ENCODE measurements around the gene SUPT3H.
"Not testable (repeated sequence)": the region's sequence is repeated elsewhere in the genome, so short reads cannot be mapped to it uniquely, and the experiment has no call there.

SUPT3H gene

GRCh38 chr6:45300736-45301135 is 77.0 kb downstream of the SUPT3H start:
- ChIA-PET CTCF (no interaction called here), POLR2A (no interaction called here)
- TF ChIP-seq CTCF (IDR thresholded peaks at IDR 0.05; ENCODE audit: control extremely low read depth, extremely low read depth, low read depth, missing control alignments): no peak
- no peak for DNase-seq (ENCODE audit: extremely low spot score)

- no peak for DNase-seq (ENCODE audit: extremely low spot score)
- ChIA-PET CTCF (no interaction called here), POLR2A (no interaction called here)
- no peak for TF ChIP-seq CTCF (IDR thresholded peaks at IDR 0.05; ENCODE audit: control extremely low read depth, extremely low read depth, low read depth, missing control alignments)
Observed at GRCh38 chr6:45299096-45299581, 78.6 kb downstream of the SUPT3H start.

GRCh38 chr6:45297320-45297719 is 80.4 kb downstream of the SUPT3H start:
- POLR2A ChIA-PET: interaction anchor here (0.5 kb wide), 1 partner anchor 270 kb away, joined by 9 read pairs; no protein-coding TSS in a partner anchor
- TF ChIP-seq CTCF (IDR thresholded peaks at IDR 0.05; ENCODE audit: control extremely low read depth, extremely low read depth, low read depth, missing control alignments): no peak
- no peak for DNase-seq (ENCODE audit: extremely low spot score)
- CTCF ChIA-PET: interaction anchor here (1.0 kb wide), 1 partner anchor 20 kb away, joined by 3 read pairs; no protein-coding TSS in a partner anchor

- POLR2A ChIA-PET; CTCF ChIA-PET; DNase-seq (ENCODE audit: extremely low spot score): not testable (repeated sequence)
Observed at GRCh38 chr6:45294065-45294701, 83.6 kb downstream of the SUPT3H start.

- POLR2A ChIA-PET: interaction anchor here (0.6 kb wide), 1 partner anchor 318 kb away, joined by 7 read pairs; no protein-coding TSS in a partner anchor
- CTCF ChIA-PET: no interaction called here
- no peak for TF ChIP-seq CTCF (IDR thresholded peaks at IDR 0.05; ENCODE audit: control extremely low read depth, extremely low read depth, low read depth, missing control alignments)
- DNase-seq (ENCODE audit: extremely low spot score): no peak
Observed at GRCh38 chr6:45293306-45293705, 84.4 kb downstream of the SUPT3H start.

- CTCF ChIA-PET: no interaction called here
- TF ChIP-seq CTCF (IDR thresholded peaks at IDR 0.05; ENCODE audit: control extremely low read depth, extremely low read depth, low read depth, missing control alignments): no peak
- POLR2A ChIA-PET: no interaction called here
- DNase-seq (ENCODE audit: extremely low spot score): no peak
Observed at GRCh38 chr6:45289751-45290514, 87.8 kb downstream of the SUPT3H start.

- POLR2A ChIA-PET; CTCF ChIA-PET; DNase-seq (ENCODE audit: extremely low spot score): not testable (repeated sequence)
Observed at GRCh38 chr6:45286707-45287106, 91.0 kb downstream of the SUPT3H start.
